Endometrial microvascular endothelial cells (primary cell): ENCODE results near the gene TREML4. TPM values are rescaled to one million over a fixed set of nuclear protein-coding genes. Genes with fewer than 3 reads are reported as not detected.
"Not testable (repeated sequence)": the region's sequence is repeated elsewhere in the genome, so short reads cannot be mapped to it uniquely, and the experiment has no call there.

Source experiments
- in situ Hi-C: cut with HindIII; loops from 2 replicates; pipeline ENCODE4 v1.10.0; 2017; ENCODE audit warnings: low sequenced_read_pairs, low pct_unique_long_range_greater_than_20kb; ENCODE audit errors: inconsistent ontology term
- total RNA-seq: library from RNA; depleted of rRNA; stranded (reverse); fragments of >200 nt; gene quantifications from one replicate; pipeline ENCODE4 v1.2.3, GENCODE V29; 2015; ENCODE audit errors: inconsistent ontology term

TREML4 gene
- total RNA-seq, 1 donor from 2014 or later: not detected

DNA sequence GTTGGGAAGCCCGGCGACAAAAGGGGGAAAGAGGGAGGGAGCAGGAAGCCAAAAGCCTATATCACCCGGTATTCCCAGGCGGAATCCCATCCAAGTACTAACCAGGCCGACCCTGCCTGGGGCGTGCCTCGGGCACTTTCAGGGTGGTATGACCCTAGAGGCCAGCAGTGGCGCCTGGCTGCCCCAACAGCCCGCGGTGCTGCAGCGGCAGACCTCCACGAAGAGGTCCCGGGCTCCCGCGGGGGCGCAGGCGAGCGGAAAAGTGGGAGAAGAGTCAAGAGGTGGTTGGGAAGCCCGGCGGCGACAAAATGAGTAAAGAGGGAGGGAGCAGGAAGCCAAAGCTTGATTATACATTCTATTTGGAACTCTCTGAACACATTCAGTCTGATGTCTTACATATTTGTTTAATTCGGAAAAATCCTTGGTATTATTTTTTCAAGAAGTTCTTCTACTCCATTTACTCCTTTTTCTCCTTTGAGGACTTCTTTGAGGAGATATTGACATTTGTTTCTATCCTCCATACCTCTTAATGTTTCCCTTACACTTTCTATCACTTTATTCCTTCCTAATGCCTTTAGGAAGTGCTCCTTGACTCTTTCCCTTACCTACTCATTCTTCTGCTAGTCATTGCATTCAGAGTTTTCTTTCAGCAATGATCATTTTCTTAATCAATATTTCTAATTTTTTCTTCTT lies 11.5 kb downstream of the TREML4 start:
- in situ Hi-C loops: no loop called here

DNA sequence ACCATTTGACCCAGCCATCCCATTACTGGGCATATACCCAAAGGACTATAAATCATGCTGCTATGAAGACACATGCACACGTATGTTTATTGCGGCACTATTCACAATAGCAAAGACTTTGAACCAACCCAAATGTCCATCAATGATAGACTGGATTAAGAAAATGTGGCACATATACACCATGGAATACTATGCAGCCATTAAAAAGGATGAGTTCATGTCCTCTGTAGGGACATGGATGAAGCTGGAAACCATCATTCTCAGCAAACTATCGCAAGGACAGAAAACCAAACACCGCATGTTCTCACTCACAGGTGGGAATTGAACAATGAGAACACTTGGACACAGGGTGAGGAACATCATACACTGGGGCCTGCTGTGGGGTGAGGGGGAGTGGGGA lies 18.4 kb downstream of the TREML4 start:
- in situ Hi-C loops: not testable (repeated sequence)

DNA sequence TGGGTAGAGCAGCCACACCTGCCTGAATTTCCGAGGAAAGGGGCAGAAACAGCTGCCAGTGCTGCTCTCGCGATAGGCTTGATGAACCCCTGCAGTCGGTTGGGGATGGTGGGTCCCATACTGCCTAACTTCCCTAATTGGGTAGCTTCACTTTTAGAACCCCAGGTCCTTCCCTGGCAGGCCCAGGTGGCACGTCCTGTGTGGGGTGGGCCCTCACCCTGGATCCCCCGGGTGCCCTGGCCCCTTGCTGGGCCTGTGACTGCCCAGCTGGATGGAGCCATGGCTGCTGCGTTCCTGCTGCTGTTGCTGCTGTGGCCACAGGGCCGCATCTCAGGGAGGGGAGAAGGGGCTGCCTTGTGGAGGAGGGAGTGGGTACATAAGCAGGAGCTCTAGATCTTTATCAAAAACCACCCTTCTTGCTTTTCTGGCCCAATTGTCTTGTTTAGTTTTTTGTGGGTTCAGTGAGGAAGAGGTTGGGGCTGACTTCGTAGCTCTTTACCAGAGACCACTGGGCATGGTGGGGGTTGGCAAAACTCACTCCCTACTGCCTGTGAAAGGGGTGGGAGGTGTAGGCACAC lies 19.2 kb downstream of the TREML4 start:
- in situ Hi-C loops: no loop called here

DNA sequence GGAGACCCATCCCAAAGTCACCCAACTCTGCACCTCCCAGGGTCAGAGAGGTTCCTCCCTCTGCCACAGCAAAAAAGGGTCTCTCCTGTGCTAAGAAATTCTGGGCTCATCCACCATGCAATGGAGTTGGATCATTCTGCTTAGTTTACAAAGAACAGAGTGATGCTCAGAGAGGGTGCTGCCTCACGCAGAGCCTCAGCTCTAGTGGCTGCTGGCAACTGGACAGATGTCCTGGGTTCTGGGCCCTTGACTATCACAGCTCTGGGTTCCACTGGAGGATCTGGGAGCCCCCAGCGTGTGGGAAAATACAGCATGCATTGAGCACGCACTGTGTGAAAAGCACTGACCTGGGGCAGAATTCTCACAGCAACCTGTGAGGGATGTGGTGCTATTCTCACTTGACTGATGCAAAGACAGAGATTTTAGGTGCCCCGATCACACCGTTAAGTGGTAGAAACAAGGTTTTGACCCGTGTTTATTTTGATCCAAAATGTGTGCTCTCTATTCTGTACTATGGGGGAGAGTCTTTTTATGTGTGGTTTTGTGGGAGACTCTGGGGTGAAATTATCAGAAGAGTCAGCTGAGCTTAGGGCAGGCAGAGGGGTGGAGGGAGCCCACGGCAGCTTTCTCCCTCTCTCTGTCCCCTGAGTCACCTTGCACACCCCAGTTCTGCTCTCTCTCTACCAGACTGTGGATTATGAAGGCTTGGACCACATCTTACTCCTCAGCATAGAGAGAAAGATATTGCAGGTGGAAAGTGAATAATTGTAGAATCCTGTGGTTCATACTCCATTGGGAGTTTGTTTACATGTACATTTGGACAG lies 19.9 kb downstream of the TREML4 start:
- in situ Hi-C loops: no loop called here

DNA sequence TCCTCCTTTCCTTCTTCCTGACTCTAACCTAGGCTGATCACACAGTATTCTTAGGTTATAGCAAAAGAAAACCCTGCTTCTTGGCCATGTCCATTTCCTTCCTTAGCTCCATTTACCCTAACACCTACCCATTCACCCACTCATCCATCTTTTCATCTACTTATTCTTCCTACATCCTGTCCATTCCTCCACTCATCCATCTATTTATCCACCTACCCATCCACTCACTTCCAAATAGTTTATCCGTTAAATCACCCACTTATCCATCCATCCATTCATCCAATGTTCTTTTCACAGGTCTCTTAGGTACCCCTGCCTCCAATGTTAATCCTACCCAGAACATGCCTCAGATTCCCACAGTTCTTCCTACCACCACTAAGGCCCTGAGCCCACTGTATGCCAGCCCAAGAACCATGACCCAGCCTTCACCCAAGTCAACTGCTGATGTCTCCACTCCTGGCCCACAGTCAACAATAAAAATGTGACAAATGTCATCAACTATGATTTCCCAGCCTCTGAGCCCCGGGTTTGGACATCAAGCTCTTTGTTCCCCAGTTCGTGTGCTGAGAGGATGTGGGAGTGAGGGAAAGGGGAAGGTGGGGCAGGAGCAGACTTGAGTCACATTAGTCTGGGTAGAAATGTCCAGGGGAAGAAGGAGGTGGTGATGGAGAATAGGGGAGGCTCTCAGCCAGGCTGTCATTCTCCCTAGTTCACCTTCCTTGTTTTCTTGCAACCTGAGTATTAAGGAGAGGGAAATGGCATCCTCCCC lies 24.4 kb downstream of the TREML4 start:
- in situ Hi-C loops: no loop called here

DNA sequence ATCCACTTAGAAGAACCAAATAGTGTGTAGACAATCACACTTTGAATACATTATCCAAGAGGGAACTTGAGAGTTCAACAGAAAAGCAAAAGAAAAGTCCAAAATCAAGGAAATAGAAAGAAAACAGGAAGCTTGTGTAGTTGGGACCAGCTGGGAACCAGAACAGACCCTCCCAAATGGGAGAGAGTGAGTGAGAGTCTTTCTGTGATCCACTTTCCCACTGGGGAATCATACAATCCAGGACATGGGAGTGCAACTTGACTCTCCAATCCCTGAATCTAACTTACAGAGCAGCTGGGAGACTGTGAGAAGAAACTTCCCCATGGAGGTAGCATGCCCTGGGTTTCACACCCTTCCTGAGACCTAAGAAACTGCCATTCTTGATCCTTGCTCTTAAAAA lies 27.0 kb downstream of the TREML4 start:
- in situ Hi-C loops: no loop called here

DNA sequence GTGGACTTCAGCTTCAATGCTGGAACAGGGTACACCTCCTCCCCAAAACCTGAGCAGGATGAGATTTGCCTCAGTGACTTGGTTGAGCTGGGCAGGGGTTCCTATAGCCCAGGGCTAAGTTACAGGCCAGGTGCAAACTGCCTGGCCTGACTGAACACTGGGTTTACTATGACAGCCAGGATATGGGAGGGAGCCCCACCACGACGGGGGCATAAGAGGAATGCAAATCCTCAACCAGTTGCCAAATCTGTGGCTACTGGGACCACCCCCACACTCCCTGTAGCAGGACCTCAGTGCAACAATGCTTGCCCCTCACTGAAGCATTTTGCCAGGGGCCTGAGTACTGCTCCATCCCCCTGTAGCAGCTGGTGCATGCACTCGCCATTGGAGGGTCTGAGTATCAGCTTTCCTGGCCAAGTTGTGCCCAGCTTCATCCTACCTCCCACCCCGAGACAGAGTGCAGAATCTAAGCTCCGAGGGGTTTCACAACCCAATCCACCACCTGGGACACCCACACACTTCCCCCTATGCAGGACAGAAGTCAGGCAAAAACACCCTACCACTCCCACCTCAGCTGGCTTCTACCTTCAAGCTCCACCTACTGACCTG lies 27.6 kb downstream of the TREML4 start:
- in situ Hi-C loops: no loop called here

DNA sequence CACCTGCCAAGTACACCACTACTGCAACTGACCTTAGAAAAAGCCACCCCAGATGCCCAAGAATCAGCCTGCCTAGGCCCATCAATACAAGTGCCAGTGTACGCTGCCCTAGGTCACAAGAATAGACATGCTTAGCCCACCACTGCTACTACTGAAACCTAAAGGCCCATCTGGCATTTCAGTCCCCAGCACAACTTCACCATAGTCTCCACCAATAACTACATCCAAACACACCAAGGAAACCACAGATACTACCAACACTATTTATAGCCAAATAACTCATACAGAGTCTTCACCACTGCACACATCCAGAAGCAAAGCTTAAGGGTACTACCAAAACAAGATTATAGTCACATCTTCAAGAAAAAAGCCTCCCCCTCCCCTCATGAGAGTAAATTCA lies 28.2 kb downstream of the TREML4 start:
- in situ Hi-C loops: no loop called here

DNA sequence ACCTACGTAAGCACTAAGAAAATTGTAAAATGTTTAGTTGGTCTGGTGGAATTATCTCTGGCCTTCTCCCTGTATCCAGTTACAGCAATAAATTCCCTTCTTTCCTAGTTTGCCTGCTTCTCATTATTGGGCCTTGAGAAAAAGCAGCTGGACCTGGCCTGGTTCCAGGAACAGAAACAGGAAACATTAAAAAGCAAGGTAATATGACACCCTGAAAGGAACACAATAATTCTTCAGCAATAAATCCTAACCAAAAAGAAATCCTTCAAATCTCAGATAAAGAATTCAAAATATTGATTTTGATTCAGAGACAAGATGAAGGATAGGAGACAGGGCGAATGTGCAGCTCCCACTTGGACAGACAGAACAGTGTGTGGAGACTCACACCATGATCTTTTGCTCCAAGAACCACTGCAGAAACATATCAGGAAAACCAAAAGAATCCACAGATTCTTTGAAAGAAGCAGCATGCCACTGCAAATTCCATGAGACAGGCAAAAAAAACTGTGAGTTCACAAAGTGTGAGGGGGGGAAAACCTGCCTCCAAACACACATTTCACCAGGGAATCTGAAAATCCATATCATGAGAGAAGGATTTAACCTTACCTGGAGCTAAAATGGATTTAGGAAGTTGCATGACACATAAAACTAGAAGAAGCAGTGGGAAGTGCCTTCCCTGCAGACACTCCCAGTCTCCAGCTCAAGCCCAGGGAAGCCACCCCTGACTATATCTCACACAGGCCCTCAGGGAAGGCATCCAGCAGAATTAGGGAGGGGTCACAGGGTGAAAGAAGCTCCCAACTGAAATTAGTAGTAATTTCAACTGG lies 29.4 kb downstream of the TREML4 start:
- in situ Hi-C loops: no loop called here

DNA sequence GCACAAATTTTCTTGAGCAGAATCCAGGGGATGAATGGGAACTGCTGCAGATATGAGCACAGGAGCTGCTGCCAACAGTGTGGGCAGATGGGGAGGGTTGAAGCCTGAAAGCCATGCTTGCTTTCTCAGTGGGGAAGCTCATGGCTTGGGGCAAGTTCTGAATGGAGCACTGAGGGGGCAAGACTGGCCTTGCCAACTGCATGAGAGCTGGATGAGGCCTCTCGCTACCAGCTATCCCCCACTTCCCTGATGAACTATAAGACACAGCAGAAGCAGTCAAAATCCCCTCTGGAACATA lies 30.0 kb downstream of the TREML4 start:
- in situ Hi-C loops: no loop called here

DNA sequence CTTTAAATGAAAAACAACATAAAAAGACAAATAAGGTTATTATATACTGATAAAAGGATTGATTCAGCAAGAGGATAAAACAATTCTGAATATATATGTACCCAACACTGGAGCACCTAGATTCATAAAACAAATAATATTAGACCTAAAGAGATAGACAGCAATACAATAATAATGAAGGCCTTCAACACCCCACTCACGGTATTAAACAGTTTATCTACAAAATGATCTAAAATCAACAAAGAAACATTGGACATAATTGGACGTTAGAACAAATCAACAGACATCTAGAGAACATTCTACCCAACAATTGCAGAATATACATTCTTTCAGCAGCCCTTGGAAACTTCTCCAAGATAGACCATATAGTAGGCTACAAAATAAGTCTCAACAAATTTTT lies 34.3 kb downstream of the TREML4 start:
- in situ Hi-C loops: no loop called here

DNA sequence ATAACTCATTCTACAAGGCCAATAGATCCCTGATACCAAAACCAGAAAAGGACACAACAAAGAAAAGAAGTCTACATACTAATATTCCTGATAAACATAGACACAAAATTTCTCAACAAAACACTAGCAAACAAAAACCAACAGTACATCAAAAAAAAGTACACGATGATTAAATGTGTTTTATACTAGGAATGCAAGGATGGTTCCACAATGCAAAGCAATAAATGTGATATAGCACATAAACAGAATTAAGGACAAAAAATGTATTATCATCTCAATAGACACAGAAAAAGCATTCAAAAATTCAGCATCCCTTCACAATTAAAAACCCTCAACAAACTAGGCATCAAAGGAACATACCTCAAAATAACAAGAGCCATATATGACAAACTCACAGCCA lies 35.1 kb downstream of the TREML4 start:
- in situ Hi-C loops: no loop called here

DNA sequence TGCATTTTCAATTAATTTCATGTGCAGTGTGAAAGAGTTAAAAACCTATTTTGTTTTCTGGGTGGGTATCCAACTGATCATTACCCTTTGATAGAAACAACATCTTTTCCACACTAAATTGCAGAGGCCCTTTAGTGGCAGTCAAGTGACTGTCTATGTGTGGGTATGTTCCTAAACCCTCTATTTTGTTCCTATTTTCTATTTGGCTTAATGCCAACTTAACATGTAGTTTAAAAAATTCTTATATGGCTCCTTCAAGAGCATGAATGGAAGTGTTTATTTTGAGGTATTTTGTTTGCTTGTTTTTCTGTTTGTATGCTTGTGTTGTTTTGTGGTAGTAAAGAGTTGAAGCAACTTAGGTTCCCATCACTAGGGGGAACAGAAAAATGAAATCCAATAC lies 38.4 kb downstream of the TREML4 start:
- in situ Hi-C loops: no loop called here

DNA sequence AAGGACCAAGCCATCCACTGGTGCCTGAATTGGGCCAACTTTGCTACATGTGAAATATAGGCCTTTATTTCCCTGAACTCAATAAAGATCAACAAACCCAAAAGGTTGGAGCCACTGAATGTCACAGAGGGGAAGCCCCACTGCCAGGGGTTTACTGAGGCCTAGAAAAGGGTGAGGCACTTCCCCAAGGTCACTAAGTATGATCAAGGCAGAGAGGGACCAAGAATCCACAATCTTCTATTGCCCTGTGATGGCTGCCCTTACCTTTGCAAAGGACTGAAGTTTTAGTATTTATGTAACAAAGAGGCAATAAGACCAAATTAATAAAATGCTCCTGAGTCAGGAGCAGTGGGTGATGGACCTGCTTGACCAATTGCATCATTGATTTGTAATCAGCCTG lies 40.3 kb downstream of the TREML4 start:
- in situ Hi-C loops: no loop called here

DNA sequence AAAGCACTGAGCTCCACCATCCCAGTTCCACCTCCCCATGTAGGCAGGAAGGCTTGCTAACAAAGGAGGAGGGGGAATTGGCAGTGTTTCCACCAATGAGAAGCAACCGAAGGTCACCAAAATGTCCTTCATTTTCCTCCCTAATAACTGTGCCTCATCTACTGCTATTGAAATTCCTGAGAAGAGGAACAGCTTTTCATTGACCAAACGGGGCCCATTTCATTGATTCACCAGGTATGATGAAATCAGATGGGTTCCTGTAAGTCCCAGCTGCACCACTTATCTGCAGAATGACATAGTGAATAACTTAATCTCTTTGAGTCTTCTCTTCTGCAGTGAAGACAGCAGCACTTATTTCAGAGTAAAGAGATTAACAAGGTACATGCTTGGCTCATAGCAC lies 41.0 kb downstream of the TREML4 start:
- in situ Hi-C loops: no loop called here

DNA sequence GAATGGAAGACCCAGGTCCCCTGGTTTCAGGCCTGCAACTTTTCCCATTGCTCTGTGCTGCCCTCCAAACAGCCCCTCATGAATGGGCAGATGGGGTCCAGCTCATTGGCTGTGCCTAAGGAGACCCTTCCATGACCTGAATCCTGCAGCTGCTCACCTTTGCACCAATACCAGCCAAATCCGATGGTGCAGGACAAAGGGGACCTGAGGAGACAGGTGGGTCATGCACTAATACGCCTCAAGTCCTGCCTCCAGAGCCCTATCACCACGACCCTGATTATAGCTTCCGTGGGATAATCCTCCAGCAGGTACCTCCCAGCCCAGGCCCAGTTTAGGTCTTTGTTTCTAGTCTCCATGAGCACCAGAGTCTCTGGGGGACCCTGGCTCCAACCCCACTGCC lies 41.6 kb downstream of the TREML4 start:
- in situ Hi-C loops: no loop called here

DNA sequence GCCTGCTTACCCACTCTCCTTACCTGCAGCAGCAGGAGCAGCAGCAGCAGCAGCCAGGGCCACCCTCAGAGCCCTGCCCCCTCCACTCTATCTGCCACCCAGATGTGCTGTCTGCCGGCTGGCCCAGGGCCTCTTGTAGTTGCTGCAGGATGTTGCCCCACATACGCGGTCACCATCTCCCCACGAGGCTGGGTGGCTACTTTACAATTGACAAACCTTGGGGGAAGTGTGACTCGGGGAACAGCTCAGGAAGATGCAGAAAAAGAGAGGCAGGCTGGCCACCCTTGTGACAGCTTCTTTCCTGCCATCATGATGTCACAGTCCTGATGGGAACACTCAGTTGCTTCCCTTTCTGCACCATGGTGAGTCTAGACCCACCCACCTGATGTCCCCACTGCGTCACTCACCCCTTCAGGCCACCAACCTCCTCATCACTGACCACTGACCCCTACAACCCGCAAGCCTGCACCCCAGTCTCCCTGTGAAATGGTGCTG lies 43.8 kb downstream of the TREML4 start:
- in situ Hi-C loops: no loop called here

DNA sequence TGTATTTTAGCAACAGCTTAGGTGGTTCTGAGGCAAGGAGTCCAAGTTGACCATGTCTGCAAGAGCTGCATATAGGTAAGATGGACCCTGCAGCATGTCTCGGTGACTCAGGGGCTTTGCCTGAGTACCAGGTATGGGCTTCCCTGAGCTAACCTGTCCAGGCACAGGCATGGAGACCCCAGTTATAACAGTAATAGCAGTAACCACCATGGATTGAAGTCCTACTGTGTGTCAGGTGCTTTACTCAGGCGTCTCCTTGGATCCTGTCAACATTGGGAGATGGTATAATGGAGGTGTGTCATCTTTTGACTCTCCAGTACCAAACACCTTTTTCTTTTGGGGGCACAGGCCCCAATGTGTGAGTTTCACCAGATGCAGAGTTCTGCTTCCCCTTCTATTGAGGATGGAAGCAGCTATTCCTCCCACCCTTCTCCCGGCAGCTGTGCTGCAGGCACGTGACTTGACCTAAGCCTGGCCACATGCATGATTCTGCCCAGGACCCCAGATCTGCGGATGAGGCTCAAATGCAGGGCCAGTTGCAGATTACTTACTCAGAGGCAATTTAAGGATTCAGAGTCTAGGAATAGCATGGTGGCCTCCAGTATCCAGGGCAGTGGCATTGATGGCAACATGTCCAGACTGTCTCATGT lies 44.6 kb downstream of the TREML4 start:
- in situ Hi-C loops: no loop called here
